ENCODE measurements around the gene ANKRD40CL.
A peak's percentile ranks its signal among the peaks of the same experiment; 100 is the strongest.

The ANKRD40CL gene

DNA sequence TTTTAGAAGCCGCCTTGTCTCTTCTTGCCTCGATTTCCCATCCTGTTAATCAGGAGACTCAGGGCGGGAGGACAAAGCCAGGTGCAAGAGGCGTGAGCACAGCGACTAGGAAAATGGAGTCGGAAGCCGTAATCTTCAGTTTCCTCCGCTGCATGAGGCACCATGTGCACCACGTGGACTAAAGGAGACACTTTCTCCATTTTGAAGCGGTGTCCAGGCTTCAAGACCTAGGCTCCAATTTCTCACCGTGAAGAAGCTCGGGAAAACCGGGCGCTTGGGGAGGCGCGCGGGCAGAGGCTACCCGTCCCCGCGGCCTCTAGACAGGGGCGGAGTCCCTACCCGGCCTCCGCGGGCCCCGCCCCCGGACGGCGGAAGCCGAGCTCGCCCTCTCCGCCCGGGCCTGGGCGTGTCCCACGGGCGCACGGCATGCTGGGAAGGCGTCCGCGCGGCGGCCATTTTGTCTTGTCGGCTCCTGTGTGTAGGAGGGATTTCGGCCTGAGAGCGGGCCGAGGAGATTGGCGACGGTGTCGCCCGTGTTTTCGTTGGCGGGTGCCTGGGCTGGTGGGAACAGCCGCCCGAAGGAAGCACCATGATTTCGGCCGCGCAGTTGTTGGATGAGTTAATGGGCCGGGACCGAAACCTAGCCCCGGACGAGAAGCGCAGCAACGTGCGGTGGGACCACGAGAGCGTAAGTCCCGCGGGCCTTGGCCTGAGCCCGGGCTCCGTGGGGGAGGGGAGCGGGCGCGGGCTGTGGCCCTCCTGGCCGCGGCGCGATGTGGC, 48.0 kb downstream of the ANKRD40CL start, which contains the start of gene LUC7L3:
Gene LUC7L3 (plus strand): TSS at position 460 of the 780 bp plus-strand sequence. CDS start 130 bp downstream, at position 590.
- peak; percentile 85 for DNase-seq (ENCODE audit: low spot score)
- no peak for FAIRE-seq

DNA sequence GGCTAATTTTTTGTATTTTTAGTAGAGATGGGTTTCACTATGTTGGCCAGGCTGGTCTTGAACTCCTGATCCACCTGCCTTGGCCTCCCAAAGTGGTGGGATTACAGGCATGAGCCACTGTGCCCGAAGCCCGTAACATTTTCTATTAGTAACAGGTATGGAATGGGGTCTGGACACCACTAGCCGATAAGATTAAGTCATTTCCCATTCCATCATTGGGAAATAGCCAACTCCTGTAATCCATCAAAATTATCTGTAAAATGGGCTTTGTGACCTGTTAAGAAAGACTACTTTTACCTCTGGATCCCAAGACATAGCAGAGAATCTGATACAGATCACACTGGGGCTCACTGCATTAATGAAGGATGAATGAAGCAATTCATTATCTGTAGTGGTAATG, 51.8 kb downstream of the ANKRD40CL start:
- FAIRE-seq = no peak
- DNase-seq (ENCODE audit: low spot score) = no peak

DNA sequence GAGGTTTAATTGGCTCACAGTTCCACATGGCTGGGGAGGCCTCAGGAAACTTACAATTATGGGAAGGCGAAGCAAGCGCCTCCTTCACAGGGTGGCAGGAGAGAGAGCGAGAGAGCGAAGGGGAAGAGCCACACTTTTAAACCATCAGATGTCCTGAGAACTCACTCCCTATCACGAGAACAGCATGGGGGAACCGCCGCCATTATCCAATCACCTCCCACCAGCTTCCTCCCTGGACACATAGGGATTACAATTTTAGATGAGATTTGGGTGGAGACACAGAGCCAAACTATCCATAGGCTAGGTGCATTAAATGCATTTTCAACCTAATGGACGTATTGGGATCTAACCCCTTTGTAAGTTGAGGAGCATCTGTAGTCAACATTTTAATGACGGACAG, 54.7 kb downstream of the ANKRD40CL start:
- DNase-seq (ENCODE audit: low spot score) = no peak
- FAIRE-seq = no peak

Measured in RCC 7860 (cell line).